Activated naive CD8-positive, alpha-beta T cell (primary cell): ENCODE data around the gene VTI1B.
"Not testable (repeated sequence)": the region's sequence is repeated elsewhere in the genome, so short reads cannot be mapped to it uniquely, and the experiment has no call there.

Experiments
- H3K27ac Mint-ChIP-seq: one replicate; pipeline ENCODE4 v1.8.0; 2021; ENCODE audit warnings: mixed read lengths
- H3K27me3 Mint-ChIP-seq: one replicate; pipeline ENCODE4 v1.8.0; 2021; ENCODE audit warnings: mixed read lengths
- H3K36me3 Mint-ChIP-seq: one replicate; pipeline ENCODE4 v1.8.0; 2021; ENCODE audit warnings: mixed read lengths
- H3K4me1 Mint-ChIP-seq: one replicate; pipeline ENCODE4 v1.8.0; 2021; ENCODE audit warnings: low read depth, mixed read lengths
- H3K4me3 Mint-ChIP-seq: one replicate; pipeline ENCODE4 v1.8.0; 2021; ENCODE audit warnings: mild to moderate bottlenecking, mixed read lengths
- H3K9me3 Mint-ChIP-seq: one replicate; pipeline ENCODE4 v1.8.0; 2021; ENCODE audit warnings: low read depth, mixed read lengths

Gene VTI1B

DNA sequence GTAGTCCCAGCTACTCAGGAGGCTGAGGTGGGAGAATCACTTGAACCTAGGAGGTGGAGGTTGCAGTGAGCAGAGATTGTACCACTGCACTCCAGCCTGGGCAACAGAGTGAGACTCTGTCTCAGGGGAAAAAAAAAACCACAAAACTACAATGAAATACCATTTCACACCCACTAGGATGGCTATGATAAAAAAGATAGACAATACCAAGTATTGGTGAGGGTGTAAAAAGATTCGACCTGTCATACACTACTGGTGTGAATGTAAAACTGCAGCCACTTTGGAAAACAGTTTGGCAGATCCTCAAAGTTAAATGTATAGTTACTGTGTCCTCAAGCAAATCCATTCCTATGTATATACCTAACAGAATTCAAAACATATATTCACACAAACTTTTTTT lies 48.3 kb downstream of the VTI1B start:
- not testable (repeated sequence) for H3K36me3 Mint-ChIP-seq, H3K27ac Mint-ChIP-seq, H3K4me3 Mint-ChIP-seq, H3K9me3 Mint-ChIP-seq, H3K27me3 Mint-ChIP-seq
- peaks cover 16% of the 10 kb centered on the region for H3K4me1 Mint-ChIP-seq

DNA sequence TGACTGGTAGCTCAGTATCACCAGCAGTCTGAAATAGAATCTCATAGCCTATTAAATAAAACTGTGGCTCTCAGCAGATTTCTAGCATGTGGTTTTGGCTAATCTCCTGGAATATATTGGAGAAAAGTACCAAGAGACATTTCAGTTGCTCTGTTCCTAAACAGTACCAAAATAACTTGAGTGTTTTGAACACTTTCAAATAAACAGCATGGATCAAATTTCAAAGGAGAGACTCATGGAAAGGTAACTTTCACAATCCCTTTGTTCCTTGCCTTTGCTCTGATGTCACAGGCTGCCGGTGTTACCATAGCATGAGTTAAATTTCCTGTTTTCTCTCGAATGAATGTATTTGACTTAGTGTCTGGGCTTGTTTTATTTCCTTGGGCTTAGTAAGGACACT lies 51.3 kb downstream of the VTI1B start:
- H3K4me3 Mint-ChIP-seq = peak overlapping the region; percentile 20
- H3K27ac Mint-ChIP-seq = peak overlapping the region; percentile 69
- H3K36me3 Mint-ChIP-seq = peaks cover 3% of the 10 kb centered on the region

DNA sequence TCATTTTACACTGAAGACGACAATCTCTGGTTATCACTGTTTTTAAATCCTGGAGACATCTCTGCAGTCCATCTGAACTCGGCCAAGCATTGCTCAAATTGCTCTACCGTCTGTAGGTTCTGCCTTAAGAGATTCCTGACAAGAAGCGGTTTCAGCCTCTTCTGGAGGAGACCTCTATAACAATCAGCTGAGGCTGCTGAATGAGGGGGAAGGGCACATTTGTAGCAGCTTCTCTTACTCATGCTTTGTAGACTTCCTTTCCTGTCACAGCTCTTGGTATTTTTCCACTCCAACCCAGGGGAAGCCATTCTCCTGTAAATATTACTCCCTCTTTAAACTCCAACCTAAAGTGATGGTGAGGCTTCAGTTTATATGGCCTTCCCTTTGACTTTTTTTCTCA lies 51.8 kb downstream of the VTI1B start:
- Mint-ChIP-seq H3K36me3 (peaks cover 3% of the 10 kb centered on the region), H3K27me3 (no peaks in the 10 kb centered on the region), H3K4me3 (no peak overlapping the region)

More for the DNA sequence above, 51.3 kb downstream of the VTI1B start:
- Mint-ChIP-seq H3K9me3 (no peaks in the 10 kb centered on the region), H3K4me1 (peaks cover 41% of the 10 kb centered on the region), H3K27me3 (no peaks in the 10 kb centered on the region)

DNA sequence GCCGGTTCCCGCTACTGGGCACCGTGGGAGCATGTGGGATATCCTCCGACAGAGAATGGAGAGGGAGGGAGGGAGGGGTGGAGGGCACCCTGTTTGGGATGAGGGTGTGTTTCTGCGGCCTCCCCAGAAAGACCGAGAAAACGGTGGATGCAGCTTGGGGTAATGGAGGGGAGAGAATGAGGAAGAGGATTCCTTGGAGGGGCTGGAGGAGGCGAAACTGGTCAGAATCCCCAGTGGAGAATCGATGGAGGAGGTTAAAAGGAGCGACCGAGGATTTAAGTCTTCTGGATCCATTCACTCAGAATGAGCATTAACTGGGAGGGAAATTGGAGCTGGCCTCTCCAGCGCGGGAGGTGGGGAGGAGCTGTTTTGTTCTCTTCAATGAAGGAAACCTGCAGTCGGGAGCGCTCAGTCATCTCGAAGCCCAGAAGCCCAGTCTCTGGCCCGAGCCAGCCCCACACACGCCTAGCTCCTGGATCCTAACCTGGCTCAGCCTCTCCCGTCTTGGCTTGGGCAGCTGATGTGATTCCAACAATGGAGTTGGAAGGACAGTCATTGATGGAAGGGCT lies 54.1 kb downstream of the VTI1B start:
- no peaks in the 10 kb centered on the region for H3K27me3 Mint-ChIP-seq
- no peaks in the 10 kb centered on the region for H3K9me3 Mint-ChIP-seq
- peak overlapping the region; percentile 88 for H3K4me3 Mint-ChIP-seq
- peaks cover 41% of the 10 kb centered on the region for H3K4me1 Mint-ChIP-seq
- peaks cover 3% of the 10 kb centered on the region for H3K36me3 Mint-ChIP-seq
- H3K27ac Mint-ChIP-seq = peak overlapping the region; percentile 28

More for the DNA sequence above, 51.8 kb downstream of the VTI1B start:
- Mint-ChIP-seq H3K9me3 (no peaks in the 10 kb centered on the region), H3K27ac (peak overlapping the region; percentile 69), H3K4me1 (peaks cover 41% of the 10 kb centered on the region)

DNA sequence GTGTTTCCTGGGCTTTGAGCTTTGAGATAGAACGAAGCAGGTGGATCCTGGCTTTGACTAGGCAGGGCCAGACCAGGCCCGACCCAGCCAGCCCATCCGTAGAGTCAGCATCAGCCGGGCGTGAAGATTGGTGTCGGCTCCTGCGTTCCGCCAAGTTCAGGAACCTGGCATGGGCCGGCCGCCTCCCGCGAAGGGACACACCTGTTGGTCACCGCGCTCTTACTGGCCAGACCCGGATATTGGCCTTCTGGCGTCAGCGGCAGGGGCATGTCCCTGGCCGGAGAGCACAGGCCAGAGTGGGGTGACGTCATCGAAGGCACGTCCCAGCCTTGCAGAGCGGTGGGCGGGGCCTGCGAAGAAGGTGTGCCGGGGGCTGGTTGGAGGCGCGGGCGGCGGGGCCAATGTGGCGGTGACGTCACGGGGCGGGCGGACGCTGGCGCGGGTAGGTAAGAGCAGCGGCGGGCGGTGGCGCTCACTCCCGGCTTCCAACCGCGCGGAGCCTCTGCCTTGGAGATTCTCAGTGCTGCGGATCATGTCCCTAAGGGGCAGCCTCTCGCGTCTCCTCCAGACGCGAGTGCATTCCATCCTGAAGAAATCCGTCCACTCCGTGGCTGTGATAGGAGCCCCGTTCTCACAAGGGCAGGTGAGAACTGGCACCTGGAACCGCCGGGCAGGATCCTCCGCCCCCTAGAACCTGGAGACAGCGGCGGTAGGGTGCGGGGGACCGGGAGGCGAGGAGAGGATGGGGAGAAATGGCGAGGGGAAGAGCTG lies 54.8 kb downstream of the VTI1B start, which contains the start of gene ARG2:
TSS of gene ARG2 (plus strand) at position 475 of the 771 bp plus-strand sequence. CDS start at position 533, 58 bp downstream.
- no peaks in the 10 kb centered on the region for H3K9me3 Mint-ChIP-seq
- H3K4me1 Mint-ChIP-seq = peaks cover 41% of the 10 kb centered on the region
- H3K27ac Mint-ChIP-seq = peak within 1 kb of the TSS; percentile 28
- peak within 1 kb of the TSS; percentile 88 for H3K4me3 Mint-ChIP-seq
- H3K27me3 Mint-ChIP-seq = no peaks in the 10 kb centered on the region
- peaks cover 3% of the 10 kb centered on the region for H3K36me3 Mint-ChIP-seq

DNA sequence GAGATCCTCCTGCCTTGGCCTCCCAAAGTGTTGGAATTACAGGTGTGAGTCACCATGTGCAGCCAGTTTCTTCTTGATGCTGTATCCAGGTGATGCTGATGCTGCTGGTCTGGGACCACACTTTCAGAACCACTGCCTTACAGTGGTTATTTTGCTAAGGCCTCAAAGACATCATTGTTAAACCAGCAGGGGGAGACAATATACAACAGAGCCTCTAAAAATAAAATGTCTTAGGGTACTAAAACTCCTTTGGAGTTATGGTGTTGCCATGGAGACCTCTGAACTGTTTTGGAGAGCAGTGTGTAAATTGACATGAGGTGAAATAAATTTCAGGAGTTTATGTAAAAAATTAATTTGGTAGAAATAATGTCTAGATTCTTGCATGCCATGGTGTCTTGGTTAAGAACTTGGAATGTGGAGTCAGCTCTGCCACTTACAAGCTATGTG lies 55.8 kb downstream of the VTI1B start:
- H3K4me1 Mint-ChIP-seq = peaks cover 41% of the 10 kb centered on the region
- H3K4me3 Mint-ChIP-seq = peak overlapping the region; percentile 88
- no peaks in the 10 kb centered on the region for H3K36me3 Mint-ChIP-seq
- H3K27ac Mint-ChIP-seq = no peak overlapping the region
- H3K27me3 Mint-ChIP-seq = no peaks in the 10 kb centered on the region
- no peaks in the 10 kb centered on the region for H3K9me3 Mint-ChIP-seq

DNA sequence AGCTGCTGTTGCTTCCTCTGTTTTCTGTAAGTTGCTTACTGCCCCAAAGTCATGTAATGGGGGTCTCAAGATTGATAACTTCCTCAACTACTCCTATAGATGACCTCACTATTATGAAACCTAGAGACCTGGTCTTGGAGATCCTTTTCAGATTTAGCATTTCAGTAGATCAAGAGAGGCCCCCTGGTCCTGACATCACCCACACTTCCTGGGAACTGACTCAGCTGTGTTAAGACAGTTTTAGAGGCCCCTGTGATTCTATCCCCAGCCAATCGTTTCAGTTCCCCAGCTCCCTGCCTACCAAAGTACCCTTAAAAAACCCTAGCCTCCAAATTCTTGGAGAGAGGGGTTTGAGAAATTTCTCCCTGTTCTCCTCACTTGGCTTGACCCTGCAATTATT lies 63.9 kb downstream of the VTI1B start:
- H3K4me3 Mint-ChIP-seq = no peak overlapping the region
- H3K36me3 Mint-ChIP-seq = no peaks in the 10 kb centered on the region
- H3K27me3 Mint-ChIP-seq = peaks cover 2% of the 10 kb centered on the region
- no peaks in the 10 kb centered on the region for H3K9me3 Mint-ChIP-seq
- no peaks in the 10 kb centered on the region for H3K4me1 Mint-ChIP-seq
- no peak overlapping the region for H3K27ac Mint-ChIP-seq

DNA sequence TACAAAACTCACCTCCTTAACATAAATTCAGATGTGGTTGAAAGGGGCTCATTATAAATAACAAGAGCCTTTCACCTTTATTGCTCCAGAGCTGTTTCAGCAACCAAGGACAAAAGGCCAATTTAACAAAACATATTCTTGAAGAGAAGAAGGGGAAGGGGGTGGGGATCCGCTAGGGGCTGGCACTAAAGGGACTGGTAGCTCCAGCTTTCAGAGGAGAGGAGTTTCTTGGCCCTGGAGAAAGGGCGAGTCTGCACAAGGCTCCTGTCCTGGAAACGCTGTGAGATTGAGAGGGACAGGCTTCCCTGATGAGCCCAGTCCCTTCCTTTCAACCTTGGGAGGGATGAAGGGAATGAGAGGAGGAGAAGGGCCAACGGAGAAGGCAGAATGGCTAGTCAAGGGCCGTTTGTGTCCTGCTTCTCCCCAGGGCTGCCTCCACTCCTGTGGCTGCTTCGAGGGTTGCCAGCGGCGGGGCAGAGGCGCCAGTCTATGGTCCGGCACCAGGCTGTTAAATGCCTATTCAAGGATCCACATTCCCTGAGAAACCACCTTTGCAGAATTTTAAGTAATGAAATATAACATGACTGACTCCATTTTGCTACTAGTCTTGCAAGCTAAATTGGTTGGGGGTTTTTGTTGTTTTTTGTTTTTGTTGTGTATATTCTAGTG lies 64.7 kb downstream of the VTI1B start:
- H3K9me3 Mint-ChIP-seq = no peaks in the 10 kb centered on the region
- H3K4me3 Mint-ChIP-seq = no peak overlapping the region
- H3K27me3 Mint-ChIP-seq = peaks cover 2% of the 10 kb centered on the region
- H3K36me3 Mint-ChIP-seq = no peaks in the 10 kb centered on the region
- H3K27ac Mint-ChIP-seq = no peak overlapping the region
- no peaks in the 10 kb centered on the region for H3K4me1 Mint-ChIP-seq

DNA sequence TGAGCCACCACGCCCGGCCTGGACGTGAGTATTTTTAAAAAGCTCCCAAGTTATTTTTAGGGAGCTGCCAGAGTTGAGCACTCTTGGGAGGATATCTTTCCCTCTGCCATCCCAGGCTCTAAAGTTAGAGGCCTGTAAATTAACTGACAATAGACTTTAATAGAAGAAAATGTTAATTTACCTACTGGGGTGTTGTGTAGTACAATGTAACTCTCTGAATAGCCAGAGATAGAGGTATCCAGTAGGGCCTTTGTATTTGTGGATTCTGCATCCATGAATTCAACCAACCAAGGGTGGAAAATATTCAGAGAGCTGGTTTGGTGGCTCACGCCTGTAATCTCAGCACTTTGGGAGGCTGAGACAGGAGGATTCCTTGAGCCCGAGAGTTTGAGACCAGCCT lies 66.8 kb downstream of the VTI1B start:
- Mint-ChIP-seq H3K9me3 (no peaks in the 10 kb centered on the region), H3K4me1 (no peaks in the 10 kb centered on the region), H3K27me3 (peaks cover 2% of the 10 kb centered on the region), H3K27ac (no peak overlapping the region), H3K4me3 (no peak overlapping the region), H3K36me3 (no peaks in the 10 kb centered on the region)

GRCh38 chr14:67602995-67603545 lies 71.4 kb downstream of the VTI1B start:
- Mint-ChIP-seq H3K4me1 (peaks cover 23% of the 10 kb centered on the region), H3K27me3 (no peaks in the 10 kb centered on the region), H3K4me3 (no peak overlapping the region), H3K9me3 (no peaks in the 10 kb centered on the region), H3K36me3 (peaks cover 5% of the 10 kb centered on the region), H3K27ac (no peak overlapping the region)

GRCh38 chr14:67602076-67602475 lies 72.4 kb downstream of the VTI1B start:
- no peaks in the 10 kb centered on the region for H3K27me3 Mint-ChIP-seq
- H3K27ac Mint-ChIP-seq = no peak overlapping the region
- H3K4me3 Mint-ChIP-seq = no peak overlapping the region
- peaks cover 5% of the 10 kb centered on the region for H3K36me3 Mint-ChIP-seq
- no peaks in the 10 kb centered on the region for H3K9me3 Mint-ChIP-seq
- peaks cover 32% of the 10 kb centered on the region for H3K4me1 Mint-ChIP-seq

DNA sequence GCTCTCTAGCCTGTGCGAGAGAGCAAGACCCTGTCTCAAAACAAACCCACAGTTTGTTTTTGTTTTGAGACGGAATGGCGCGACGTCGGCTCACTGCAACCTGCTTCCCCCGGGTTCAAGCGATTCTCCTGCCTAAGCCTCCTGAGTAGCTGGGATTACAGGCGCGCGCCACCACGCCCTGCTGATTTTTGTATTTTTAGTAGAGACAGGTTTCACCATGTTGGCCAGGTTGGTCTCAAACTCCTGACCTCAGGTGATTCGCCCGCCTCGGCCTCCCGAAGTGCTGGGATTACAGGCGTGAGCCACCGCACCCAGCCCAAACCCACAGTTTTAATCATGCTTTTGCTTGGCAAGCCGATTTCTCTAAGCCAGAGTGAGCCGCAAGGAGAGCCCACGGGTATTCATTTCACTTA lies 73.9 kb downstream of the VTI1B start:
- peak overlapping the region; percentile 96 for H3K4me3 Mint-ChIP-seq
- not testable (repeated sequence) for H3K27me3 Mint-ChIP-seq, H3K9me3 Mint-ChIP-seq, H3K36me3 Mint-ChIP-seq
- peaks cover 41% of the 10 kb centered on the region for H3K4me1 Mint-ChIP-seq
- H3K27ac Mint-ChIP-seq = peak overlapping the region; percentile 94

DNA sequence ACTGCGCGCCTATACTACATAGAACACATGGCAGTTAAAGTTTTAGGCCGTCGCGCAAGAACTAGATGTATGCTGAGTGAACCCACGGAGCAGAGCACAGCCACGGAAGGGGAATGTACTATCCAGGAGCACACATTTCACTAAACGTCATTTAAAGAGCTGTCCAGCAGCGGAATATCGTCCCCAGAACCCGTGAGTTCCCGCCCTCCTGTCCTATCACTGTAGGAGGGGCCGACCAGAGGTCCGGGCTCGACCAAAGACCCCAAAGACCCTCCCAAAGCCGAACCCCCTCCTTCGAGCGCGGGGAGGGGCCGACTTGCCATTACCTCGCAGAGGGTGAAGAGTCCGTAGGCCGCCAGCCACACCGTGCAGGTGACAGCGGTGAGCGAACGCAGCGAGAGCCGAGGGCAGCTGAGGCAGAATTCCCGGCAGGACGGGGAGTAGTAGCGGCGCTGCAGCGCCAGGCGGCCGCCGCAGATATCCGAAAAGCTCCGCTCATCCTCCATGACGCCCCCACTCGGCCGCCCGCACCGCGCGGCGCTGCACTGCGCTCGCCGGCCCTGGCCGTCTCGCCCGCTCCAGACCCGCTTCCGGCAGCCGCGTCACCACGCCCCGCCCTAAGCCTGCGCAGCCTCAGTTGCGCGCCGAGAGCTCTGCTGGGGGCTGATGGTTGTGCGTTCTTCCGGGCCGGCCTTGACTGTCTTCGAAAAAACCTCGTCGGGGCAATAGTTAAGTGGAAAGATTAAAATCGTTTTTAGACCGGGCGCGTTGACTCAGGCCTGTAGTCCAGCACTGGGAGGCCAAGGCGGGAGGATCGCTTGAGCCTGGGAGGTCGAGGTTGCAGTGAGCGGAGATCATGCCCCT lies 74.5 kb downstream of the VTI1B start, which contains the start of gene PIGH:
TSS of gene PIGH (minus strand) at position 571 of the 864 bp plus-strand sequence. CDS start at position 506, 65 bp downstream.
- no peaks in the 10 kb centered on the region for H3K9me3 Mint-ChIP-seq
- peak within 1 kb of the TSS; percentile 94 for H3K27ac Mint-ChIP-seq
- peaks cover 5% of the 10 kb centered on the region for H3K36me3 Mint-ChIP-seq
- H3K27me3 Mint-ChIP-seq = no peaks in the 10 kb centered on the region
- H3K4me3 Mint-ChIP-seq = peak within 1 kb of the TSS; percentile 96
- H3K4me1 Mint-ChIP-seq = peaks cover 46% of the 10 kb centered on the region
